Stimulated activated CD4-positive, alpha-beta T cell treated with anti-CD3 and anti-CD28 coated beads, Interleukin-15, amount 100 ng/mL, for 24 hours (primary cell): ENCODE data around the gene TAF3.
"Not testable (repeated sequence)": the region's sequence is repeated elsewhere in the genome, so short reads cannot be mapped to it uniquely, and the experiment has no call there.

Source experiments
- DNase-seq: peaks from one replicate; pipeline ENCODE4 v3.0.0-alpha.2; 2020

Gene TAF3

GRCh38 chr10:7972367-7972766, 154.1 kb downstream of the TAF3 start:
- DNase-seq, result no peak

- no peak for DNase-seq
Observed at GRCh38 chr10:7980196-7980595, 161.9 kb downstream of the TAF3 start.

GRCh38 chr10:7982727-7983126, 164.4 kb downstream of the TAF3 start:
- DNase-seq, result no peak

DNA sequence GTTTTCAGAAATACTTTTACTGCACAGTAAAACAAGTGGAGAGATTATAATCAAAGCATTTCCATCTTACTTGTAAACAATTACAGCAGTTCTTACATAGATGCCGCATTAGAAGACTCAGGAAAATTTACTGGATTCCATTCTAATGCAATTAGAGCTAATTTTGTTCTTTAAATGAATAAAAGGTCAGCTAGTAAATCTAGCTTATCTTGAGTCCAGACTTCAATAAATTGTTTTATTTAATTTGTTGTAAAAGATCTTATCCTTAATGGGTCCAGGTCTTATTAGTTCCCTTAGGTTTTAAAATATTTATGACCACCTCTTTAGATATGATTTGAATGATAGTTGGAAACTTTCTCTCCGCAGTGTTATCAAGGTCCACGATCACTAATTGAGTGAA, 166.0 kb downstream of the TAF3 start:
- no peak for DNase-seq

DNA sequence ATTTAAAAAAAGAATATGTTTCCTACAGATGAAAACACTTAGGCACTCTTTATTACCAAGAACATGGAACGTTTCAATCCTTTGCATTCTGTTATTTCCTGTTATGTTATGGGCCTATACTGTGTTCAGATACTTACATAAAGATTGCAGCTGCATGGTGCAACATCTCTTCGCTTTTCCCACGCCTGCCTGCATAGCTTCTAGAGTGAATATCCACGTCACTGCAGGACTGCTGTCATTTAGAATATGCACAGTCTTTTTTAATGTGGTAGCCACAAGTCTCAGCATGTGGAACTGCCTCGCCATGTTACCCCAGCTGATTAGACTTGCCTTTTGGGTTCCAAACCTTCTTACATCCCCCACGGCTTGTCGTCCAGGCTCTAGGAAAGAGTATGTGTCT, 166.6 kb downstream of the TAF3 start:
- DNase-seq, result no peak

- no peak for DNase-seq
Observed at GRCh38 chr10:7986851-7987250, 168.5 kb downstream of the TAF3 start.

DNA sequence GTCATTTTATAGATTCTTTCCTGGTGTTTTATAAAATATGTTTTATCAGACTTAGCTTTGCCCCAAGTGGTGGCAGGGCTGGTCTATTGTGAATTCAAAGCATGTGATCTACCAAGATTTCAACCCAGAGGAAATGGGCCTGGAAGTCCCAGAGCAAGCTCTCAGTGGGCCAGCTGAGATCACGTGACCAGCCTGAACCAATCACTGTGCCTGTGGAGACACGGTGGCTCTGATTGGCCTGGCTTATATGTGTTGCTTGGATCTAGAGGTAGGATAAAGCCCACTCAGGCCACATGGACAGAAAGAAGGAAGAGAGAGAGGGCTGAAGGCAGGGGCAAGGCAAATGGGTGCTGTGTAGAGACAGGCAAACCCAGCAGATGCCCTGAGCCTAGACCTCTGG, 170.7 kb downstream of the TAF3 start:
- DNase-seq, result no peak

DNA sequence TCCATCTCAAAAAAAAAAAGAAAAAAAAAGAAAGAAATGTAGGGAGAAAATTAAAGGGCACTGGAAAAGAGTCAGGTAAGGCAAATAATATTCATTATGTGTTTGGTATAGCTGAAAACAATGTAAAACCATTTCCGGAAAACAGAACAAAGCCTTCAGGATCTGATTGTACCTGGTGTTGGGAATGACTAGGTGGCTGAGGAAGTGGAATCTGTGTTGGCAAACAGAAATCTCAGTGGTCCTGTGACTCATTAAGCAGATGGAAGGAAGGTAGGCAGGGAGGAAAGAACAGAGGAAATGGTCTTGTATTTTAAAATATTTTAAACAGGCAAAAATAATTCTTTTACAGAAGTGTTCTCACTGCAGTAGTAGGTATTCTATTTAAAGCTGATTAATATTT, 180.5 kb downstream of the TAF3 start:
- DNase-seq, result no peak

DNA sequence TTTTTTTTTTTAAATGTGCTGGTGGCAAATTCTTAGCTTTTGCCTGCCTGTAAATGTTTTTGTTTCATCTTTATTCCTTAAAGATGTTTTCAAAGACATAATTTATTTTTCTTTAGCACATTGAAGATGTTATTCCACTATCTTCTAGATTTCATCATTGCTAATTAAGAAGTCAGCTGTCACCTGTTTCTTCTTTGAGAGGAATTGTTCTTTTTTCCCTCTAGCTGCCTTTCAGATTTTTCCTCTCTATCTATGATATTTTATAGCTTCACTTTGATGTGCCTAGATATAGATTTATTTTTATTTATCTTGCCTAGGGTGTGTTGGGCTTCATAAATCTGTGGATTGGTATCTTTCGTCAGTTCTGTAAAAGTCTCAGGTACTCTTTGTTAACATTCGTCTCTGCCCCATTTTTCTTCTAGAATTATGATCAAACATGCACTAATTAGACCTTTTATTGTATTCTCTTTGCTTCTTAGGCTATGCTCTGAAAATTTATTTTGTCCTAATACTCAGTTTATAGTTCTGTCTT, 186.2 kb downstream of the TAF3 start:
- no peak for DNase-seq

GRCh38 chr10:8006274-8006999, 188.1 kb downstream of the TAF3 start:
- DNase-seq, result no peak

- no peak for DNase-seq
Observed at GRCh38 chr10:8009031-8009430, 190.7 kb downstream of the TAF3 start.

DNA sequence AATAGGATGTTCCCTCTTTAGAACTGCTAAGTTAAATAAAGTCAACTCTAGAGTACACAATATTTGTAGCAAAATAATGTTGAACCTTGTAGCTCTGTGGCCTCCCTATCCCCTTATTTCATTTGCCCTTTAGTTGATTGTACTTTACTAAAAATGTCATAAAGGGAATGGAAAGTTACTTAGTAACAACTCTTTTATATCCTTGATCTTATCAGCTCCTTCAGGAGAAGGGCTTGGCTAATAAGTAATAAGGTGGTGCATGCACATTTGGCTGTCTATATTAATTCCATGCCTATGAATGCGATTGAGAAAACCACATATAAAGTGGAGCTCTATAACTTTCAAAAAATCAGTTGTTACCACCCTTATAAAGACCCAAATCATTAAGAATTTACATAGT, 194.7 kb downstream of the TAF3 start:
- DNase-seq, result no peak

GRCh38 chr10:8013619-8014018, 195.3 kb downstream of the TAF3 start:
- no peak for DNase-seq

GRCh38 chr10:8014649-8015048, 196.3 kb downstream of the TAF3 start:
- no peak for DNase-seq

GRCh38 chr10:8017277-8017676, 199.0 kb downstream of the TAF3 start:
- no peak for DNase-seq

DNA sequence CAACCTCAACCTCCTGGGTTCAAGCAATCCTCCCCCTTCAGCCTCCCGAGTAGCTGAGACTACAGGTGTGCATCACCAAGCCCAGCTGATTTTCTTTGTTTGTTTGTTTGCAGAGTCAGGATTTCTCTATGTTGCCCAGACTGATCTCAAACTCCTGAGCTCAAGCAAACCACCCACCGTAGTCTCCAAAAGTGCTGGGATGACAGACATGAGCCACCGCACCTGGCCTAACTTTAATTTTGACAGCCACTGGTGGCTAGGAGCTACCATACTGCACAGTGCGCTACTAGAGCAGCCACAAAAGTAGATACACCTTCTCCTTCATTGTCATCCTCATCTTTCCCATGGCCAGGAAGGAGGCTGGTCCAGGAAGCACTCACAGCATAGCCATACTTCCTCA, 205.0 kb downstream of the TAF3 start:
- no peak for DNase-seq

- DNase-seq, result no peak
Observed at GRCh38 chr10:8023851-8024250, 205.5 kb downstream of the TAF3 start.

DNA sequence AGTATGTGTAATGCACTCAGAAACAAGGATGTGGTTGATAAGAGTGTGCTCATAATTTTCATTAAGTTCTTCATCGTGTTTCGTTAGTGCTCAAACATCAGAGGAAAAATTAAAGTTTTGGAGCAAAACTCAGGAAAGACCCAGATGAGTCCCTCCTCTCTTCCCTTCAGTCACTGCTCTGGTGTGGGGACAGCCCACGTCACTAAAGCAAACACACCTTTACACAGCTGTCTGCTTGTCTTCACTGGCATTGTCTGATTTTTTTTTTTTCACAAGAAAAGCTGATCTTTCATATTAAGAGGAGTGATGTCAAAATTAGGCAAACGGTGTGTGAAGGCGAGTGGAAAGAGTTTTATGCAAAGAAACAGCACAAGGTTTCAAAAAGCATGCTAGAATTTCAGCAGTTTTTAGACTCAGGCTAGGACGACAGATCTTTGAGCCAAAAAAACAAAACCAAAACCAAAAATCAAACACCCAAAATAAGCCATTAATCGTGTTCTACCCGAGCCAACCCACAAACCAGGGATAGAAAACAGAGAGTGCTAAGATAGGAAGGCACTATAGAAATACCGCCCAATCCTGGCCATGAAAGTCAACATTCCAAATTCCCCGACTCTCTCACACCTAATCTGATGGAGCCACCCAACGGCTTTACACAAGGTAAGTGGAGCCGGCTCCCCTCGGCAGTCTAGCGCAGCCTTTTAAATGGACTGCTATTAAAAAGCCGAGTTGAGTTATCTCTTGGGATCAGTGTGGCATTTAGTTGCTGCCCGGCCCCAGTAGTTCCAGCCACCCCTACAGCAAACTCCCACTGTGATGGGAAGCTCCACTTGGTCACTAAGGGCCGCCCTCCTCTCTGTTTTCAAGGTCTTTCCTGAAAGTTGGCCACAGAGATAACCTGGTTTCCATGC, 208.3 kb downstream of the TAF3 start:
- no peak for DNase-seq

DNA sequence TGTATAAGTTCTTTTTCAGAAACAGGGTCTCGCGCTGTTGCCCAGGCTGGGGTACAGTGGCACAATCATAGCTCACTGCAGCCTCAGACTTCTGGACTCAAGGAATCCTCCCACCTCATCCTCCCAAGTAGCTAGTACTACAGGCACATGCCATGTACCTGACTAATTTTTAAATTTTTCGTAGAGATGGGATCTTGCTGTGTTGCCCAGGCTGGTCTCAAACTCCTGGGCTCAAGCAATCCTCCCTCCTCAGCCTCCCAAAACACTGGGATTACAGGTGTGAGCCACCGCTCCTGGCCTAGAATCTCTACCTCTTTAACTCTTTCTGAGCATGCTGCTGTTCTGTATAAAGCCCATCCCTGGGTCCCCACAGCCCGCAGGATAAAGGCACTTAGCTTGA, 212.9 kb downstream of the TAF3 start:
- DNase-seq, result not testable (repeated sequence)

DNA sequence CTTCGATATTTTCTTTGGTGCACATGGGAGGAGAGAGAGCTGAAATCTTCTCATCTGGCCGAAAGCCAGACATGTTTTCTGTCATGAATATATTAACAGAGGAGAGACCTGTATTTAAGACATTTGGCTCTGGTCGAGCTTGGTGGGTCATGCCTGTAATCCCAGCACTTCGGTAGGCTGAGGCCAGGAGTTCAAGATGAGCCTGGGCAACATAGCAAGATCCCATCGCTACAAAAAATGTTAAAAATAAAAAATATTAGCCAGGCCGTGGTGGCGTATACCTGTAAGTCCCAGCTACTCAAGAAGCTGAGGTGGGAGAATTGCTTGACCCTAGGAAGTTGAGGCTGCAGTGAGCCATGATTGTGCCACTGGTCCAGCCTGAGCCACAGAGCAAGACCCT, 214.3 kb downstream of the TAF3 start:
- DNase-seq, result no peak

- peak; percentile 24 for DNase-seq
Observed at GRCh38 chr10:8033812-8034465, 215.6 kb downstream of the TAF3 start.

DNA sequence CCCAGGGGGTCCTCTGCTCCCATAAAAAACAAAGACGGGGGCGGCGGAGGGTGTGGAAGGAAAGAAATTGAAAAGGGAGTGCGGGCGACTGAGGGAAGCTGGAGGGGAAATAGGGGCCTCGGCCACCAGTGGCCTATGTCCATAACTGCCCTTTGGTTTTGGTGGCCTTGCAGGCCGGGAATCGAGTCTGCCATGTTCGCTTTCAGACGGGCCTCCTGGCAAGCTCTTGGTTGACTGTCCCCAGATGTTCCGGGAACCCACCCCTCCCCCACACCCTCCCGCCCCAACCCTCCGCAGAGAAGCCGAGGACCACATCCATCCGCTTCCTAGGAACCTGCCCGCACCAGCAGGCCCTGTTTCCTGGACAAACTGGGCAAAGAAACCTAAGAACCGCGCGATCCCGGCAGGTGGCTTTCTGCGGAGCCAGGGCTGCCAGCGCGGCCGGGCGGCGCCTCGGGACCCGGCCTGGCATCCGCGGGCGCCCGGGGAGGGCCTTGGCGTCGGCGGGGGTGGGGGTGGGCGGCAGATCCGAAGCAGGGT, 216.2 kb downstream of the TAF3 start:
- DNase-seq, result peak; percentile 31

DNA sequence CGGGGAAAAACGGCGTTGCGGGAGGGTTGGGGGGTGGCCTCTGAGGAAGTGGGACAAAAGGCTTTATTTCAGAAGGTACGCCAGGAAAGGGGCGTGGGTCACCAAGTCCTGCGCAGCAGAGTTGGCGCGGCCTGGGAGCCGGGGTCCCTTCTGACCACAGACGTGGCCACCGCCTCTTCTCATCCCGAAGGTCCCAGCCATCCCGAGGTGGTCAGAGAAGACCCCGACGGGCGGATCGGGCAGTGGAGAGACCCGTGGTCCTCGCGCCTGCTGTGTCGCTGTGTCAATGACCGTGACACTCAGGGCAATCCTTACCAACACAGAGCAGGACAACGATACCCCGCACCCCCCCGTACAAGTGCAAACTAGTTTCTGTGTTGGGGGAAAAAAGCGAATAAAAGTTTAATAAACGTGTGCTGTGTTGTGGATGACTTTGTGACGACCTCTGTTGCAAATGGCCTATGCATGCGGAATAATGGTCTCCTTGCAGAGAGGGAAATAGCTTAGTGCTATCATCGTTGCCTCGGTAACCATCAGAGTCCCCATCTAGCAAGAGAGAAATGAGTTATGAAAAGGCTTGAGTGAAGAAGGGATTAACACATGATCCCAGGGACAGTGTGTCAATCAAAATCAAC, 216.8 kb downstream of the TAF3 start:
- peak; percentile 12 for DNase-seq
